ENCODE measurements around the gene STRBP.
"Not testable (repeated sequence)": the region's sequence is repeated elsewhere in the genome, so short reads cannot be mapped to it uniquely, and the experiment has no call there.

The STRBP gene

GRCh38 chr9:123268465-123269259, at the start of gene STRBP:
Gene STRBP, minus strand, starts transcription at chr9:123268586. Its CDS starts 84,452 bp downstream, at chr9:123184134.
- peak; percentile 93 for DNase-seq

GRCh38 chr9:123316053-123316718, 47.8 kb upstream of the STRBP start:
- DNase-seq = no peak

GRCh38 chr9:123315635-123316034, 47.2 kb upstream of the STRBP start:
- DNase-seq = no peak

GRCh38 chr9:123314617-123315016, 46.2 kb upstream of the STRBP start:
- no peak for DNase-seq

- no peak for DNase-seq
Observed at GRCh38 chr9:123312306-123312877, 44.0 kb upstream of the STRBP start.

GRCh38 chr9:123311250-123311752, 42.9 kb upstream of the STRBP start:
- DNase-seq = no peak

- no peak for DNase-seq
Observed at GRCh38 chr9:123310551-123311249, 42.3 kb upstream of the STRBP start.

GRCh38 chr9:123309611-123310010, 41.2 kb upstream of the STRBP start:
- DNase-seq = no peak

GRCh38 chr9:123305879-123306278, 37.5 kb upstream of the STRBP start:
- DNase-seq = no peak

- no peak for DNase-seq
Observed at GRCh38 chr9:123304340-123304691, 35.9 kb upstream of the STRBP start.

- no peak for DNase-seq
Observed at GRCh38 chr9:123302348-123303214, 34.2 kb upstream of the STRBP start.

GRCh38 chr9:123301936-123302335, 33.5 kb upstream of the STRBP start:
- not testable (repeated sequence) for DNase-seq

- DNase-seq = no peak
Observed at GRCh38 chr9:123300554-123300953, 32.2 kb upstream of the STRBP start.

GRCh38 chr9:123299558-123300126, 31.3 kb upstream of the STRBP start:
- DNase-seq = no peak

- DNase-seq = no peak
Observed at GRCh38 chr9:123296174-123296573, 27.8 kb upstream of the STRBP start.

- DNase-seq = no peak
Observed at GRCh38 chr9:123291736-123292135, 23.4 kb upstream of the STRBP start.

GRCh38 chr9:123290764-123291163, 22.4 kb upstream of the STRBP start:
- DNase-seq = no peak

GRCh38 chr9:123287639-123288038, 19.3 kb upstream of the STRBP start:
- no peak for DNase-seq

- no peak for DNase-seq
Observed at GRCh38 chr9:123286324-123286723, 17.9 kb upstream of the STRBP start.

- DNase-seq = no peak
Observed at GRCh38 chr9:123284656-123285055, 16.3 kb upstream of the STRBP start.

- no peak for DNase-seq
Observed at GRCh38 chr9:123283455-123283854, 15.1 kb upstream of the STRBP start.

GRCh38 chr9:123283048-123283408, 14.6 kb upstream of the STRBP start:
- DNase-seq = no peak
